CD8-positive, alpha-beta memory T cell (primary cell): ENCODE data around the gene ANXA4. TPM values are rescaled to one million over a fixed set of nuclear protein-coding genes. Genes with fewer than 3 reads are reported as not detected.

ENCODE experiments used
- CTCF ChIA-PET: fragments of 350-600 bp; sonication (Branson Sonifier 250); formaldehyde crosslinking; loops from one replicate; lab custom pipeline; 2021; ENCODE audit warnings: antibody characterized with exemption; lab: Charles Lee
- POLR2A ChIA-PET: fragments of 350-600 bp; sonication (Branson Sonifier 250); formaldehyde crosslinking; loops from one replicate; lab custom pipeline; 2021; ENCODE audit warnings: antibody characterized with exemption; lab: Charles Lee
- DNase-seq, 5 donors: peaks; one replicate each; pipeline versions ENCODE4 v3.0.0 to v3.0.0-alpha.2; 2020 to 2022; ENCODE audit warnings: mixed read lengths in 1 of 5
- H3K27ac ChIP-seq: one replicate; pipeline ENCODE4 v1.7.0; 2013; ENCODE audit warnings: low read depth, mild to moderate bottlenecking, low read length, moderate library complexity
- H3K27me3 ChIP-seq: 2 replicates; pipeline ENCODE4 v1.7.0; 2013; ENCODE audit warnings: low read length, mild to moderate bottlenecking; ENCODE audit not compliant: insufficient read depth, poor library complexity, severe bottlenecking
- H3K36me3 ChIP-seq: 2 replicates; pipeline ENCODE4 v1.7.0; 2013; ENCODE audit warnings: mild to moderate bottlenecking, low read length, moderate library complexity; ENCODE audit not compliant: insufficient read depth
- H3K4me1 ChIP-seq: 2 replicates; pipeline ENCODE4 v1.7.0; 2013; ENCODE audit warnings: mild to moderate bottlenecking, low read length, moderate library complexity; ENCODE audit not compliant: insufficient read depth
- H3K4me3 ChIP-seq: 2 replicates; pipeline ENCODE4 v1.7.0; 2013; ENCODE audit warnings: mild to moderate bottlenecking, low read length
- H3K9me3 ChIP-seq: 2 replicates; pipeline ENCODE4 v1.7.0; 2013; ENCODE audit warnings: mild to moderate bottlenecking, low read length
- H3K27ac Mint-ChIP-seq, 8 donors: one replicate each; pipeline ENCODE4 v1.8.0; 2020 to 2021; ENCODE audit warnings: mixed read lengths in 8 of 8, mild to moderate bottlenecking in 6 of 8, inconsistent platforms in 3 of 8, moderate library complexity in 3 of 8
- H3K27me3 Mint-ChIP-seq, 2 donors: one replicate each; pipeline ENCODE4 v1.8.0; 2020 to 2021; ENCODE audit warnings: mixed read lengths in 2 of 2, mild to moderate bottlenecking in 1 of 2, moderate library complexity in 1 of 2
- H3K36me3 Mint-ChIP-seq, 3 donors: one replicate each; pipeline ENCODE4 v1.8.0; 2020 to 2021; ENCODE audit warnings: mixed read lengths in 3 of 3, inconsistent platforms in 1 of 3, mild to moderate bottlenecking in 1 of 3
- H3K4me1 Mint-ChIP-seq, 3 donors: one replicate each; pipeline ENCODE4 v1.8.0; 2020 to 2021; ENCODE audit warnings: mixed read lengths in 3 of 3, inconsistent platforms in 1 of 3, mild to moderate bottlenecking in 1 of 3
- H3K4me3 Mint-ChIP-seq, 7 donors: one replicate each; pipeline ENCODE4 v1.8.0; 2020 to 2021; ENCODE audit warnings: mixed read lengths in 7 of 7, mild to moderate bottlenecking in 6 of 7, moderate library complexity in 4 of 7, inconsistent platforms in 2 of 7
- H3K9me3 Mint-ChIP-seq, 5 donors: one replicate each; pipeline ENCODE4 v1.8.0; 2020 to 2022; ENCODE audit warnings: mixed read lengths in 5 of 5, mild to moderate bottlenecking in 3 of 5, moderate library complexity in 2 of 5, inconsistent platforms in 1 of 5
- polyA plus RNA-seq: library from polyadenylated mRNA; unstranded; fragments of 300-500 nt; fragmentation: Illumina TruSeq; gene quantifications from one replicate; pipeline ENCODE4 v1.2.3, GENCODE V29; 2021
- total RNA-seq, 2 experiments: library from RNA; stranded (reverse); gene quantifications; one replicate each; pipeline ENCODE4 v1.2.3, GENCODE V29; 2021

Gene ANXA4
- total and polyA plus RNA-seq, 3 experiments from 2014 or later, result 30.2 to 38.6 (median 33.7) TPM

GRCh38 chr2:69816923-69817542 lies 75.1 kb downstream of the ANXA4 start:
- no peaks in the 10 kb centered on the region for H3K9me3 Mint-ChIP-seq
- peaks cover 4 to 30% (median 13%) of the 10 kb centered on the region in 3 donors for H3K36me3 Mint-ChIP-seq
- no peaks in the 10 kb centered on the region for H3K27me3 Mint-ChIP-seq
- ChIA-PET CTCF (interaction anchor here (0.6 to 11.8 kb wide), 23 partner anchors 10 to 476 kb away, joined by 3 to 194 read pairs (median 4); partner anchors contain the start of genes AAK1, ANXA4, NFU1 and SNRPG), POLR2A (interaction anchor here (0.6 to 0.9 kb wide), 2 partner anchors 12 to 74 kb away, joined by 3 to 4 read pairs; no protein-coding TSS in a partner anchor)
- DNase-seq, result peak; percentile 46 to 81 (median 74)
- H3K36me3 ChIP-seq, result no peaks in the 10 kb centered on the region
- no peaks in the 10 kb centered on the region for H3K27me3 ChIP-seq
- H3K27ac Mint-ChIP-seq, result no peak overlapping the region
- H3K9me3 ChIP-seq, result no peaks in the 10 kb centered on the region
- no peaks in the 10 kb centered on the region for H3K4me1 ChIP-seq
- H3K4me3 Mint-ChIP-seq, result no peak overlapping the region
- H3K4me1 Mint-ChIP-seq, result peaks cover 2 to 9% (median 5%) of the 10 kb centered on the region in 3 donors
- H3K4me3 ChIP-seq, result no peak overlapping the region
- H3K27ac ChIP-seq, result no peak overlapping the region

- Mint-ChIP-seq H3K9me3 (no peaks in the 10 kb centered on the region), H3K27me3 (no peaks in the 10 kb centered on the region), H3K4me3 (no peak overlapping the region), H3K36me3 (peaks cover 4 to 23% (median 13%) of the 10 kb centered on the region in 3 donors), H3K27ac (no peak overlapping the region), H3K4me1 (peaks cover 2 to 9% (median 5%) of the 10 kb centered on the region in 3 donors)
- ChIA-PET POLR2A (no interaction called here), CTCF (interaction anchor here (1.2 to 11.8 kb wide), 7 partner anchors 10 to 475 kb away, joined by 3 to 194 read pairs (median 6); partner anchors contain the start of genes AAK1 and SNRPG)
- H3K9me3 ChIP-seq, result no peaks in the 10 kb centered on the region
- no peak overlapping the region for H3K27ac ChIP-seq
- DNase-seq, result no peak
- H3K27me3 ChIP-seq, result no peaks in the 10 kb centered on the region
- H3K4me1 ChIP-seq, result no peaks in the 10 kb centered on the region
- H3K36me3 ChIP-seq, result no peaks in the 10 kb centered on the region
- no peak overlapping the region for H3K4me3 ChIP-seq
Measured at GRCh38 chr2:69817729-69818501, 76.0 kb downstream of the ANXA4 start.

GRCh38 chr2:69827796-69828540 lies 86.0 kb downstream of the ANXA4 start:
- peak overlapping the region; percentile 44 to 99 (median 97) for H3K27ac Mint-ChIP-seq
- no peaks in the 10 kb centered on the region for H3K27me3 ChIP-seq
- DNase-seq, result no peak
- peaks cover 0 to 10% (median 0%) of the 10 kb centered on the region in 3 donors for H3K36me3 Mint-ChIP-seq
- H3K36me3 ChIP-seq, result no peaks in the 10 kb centered on the region
- no peaks in the 10 kb centered on the region for H3K9me3 ChIP-seq
- CTCF ChIA-PET, result interaction anchor here (1.1 to 3.9 kb wide), 4 partner anchors 10 to 391 kb away, joined by 4 to 18 read pairs (median 8); partner anchors contain the start of gene NFU1
- peaks cover 31 to 47% (median 41%) of the 10 kb centered on the region in 3 donors for H3K4me1 Mint-ChIP-seq
- no peak overlapping the region for H3K4me3 ChIP-seq
- H3K27me3 Mint-ChIP-seq, result no peaks in the 10 kb centered on the region
- H3K4me3 Mint-ChIP-seq, result peak overlapping the region in 6 of 7 donors; percentile 84 to 99 (median 96)
- H3K9me3 Mint-ChIP-seq, result no peaks in the 10 kb centered on the region
- H3K4me1 ChIP-seq, result peaks cover 31% of the 10 kb centered on the region
- POLR2A ChIA-PET, result interaction anchor here (0.6 to 1.2 kb wide), 2 partner anchors 269 to 309 kb away, joined by 3 to 4 read pairs; no protein-coding TSS in a partner anchor
- H3K27ac ChIP-seq, result no peak overlapping the region

- H3K9me3 ChIP-seq, result no peaks in the 10 kb centered on the region
- Mint-ChIP-seq H3K36me3 (peaks cover 0 to 14% (median 3%) of the 10 kb centered on the region in 3 donors), H3K4me3 (peak overlapping the region; percentile 84 to 99 (median 96)), H3K27me3 (no peaks in the 10 kb centered on the region), H3K4me1 (peaks cover 37 to 56% (median 50%) of the 10 kb centered on the region in 3 donors), H3K27ac (peak overlapping the region; percentile 95 to 99 (median 97)), H3K9me3 (no peaks in the 10 kb centered on the region)
- ChIA-PET CTCF (interaction anchor here (0.9 to 3.9 kb wide), 3 partner anchors 11 to 242 kb away, joined by 3 to 18 read pairs (median 4); no protein-coding TSS in a partner anchor), POLR2A (interaction anchor here (0.6 to 1.2 kb wide), 3 partner anchors 12 to 308 kb away, joined by 3 to 4 read pairs (median 4); no protein-coding TSS in a partner anchor)
- no peak for DNase-seq
- no peaks in the 10 kb centered on the region for H3K27me3 ChIP-seq
- H3K27ac ChIP-seq, result peak overlapping the region; percentile 93
- H3K36me3 ChIP-seq, result no peaks in the 10 kb centered on the region
- peak overlapping the region; percentile 98 for H3K4me3 ChIP-seq
- peaks cover 37% of the 10 kb centered on the region for H3K4me1 ChIP-seq
Measured at GRCh38 chr2:69828938-69829255, 87.0 kb downstream of the ANXA4 start.

- Histone ChIP-seq H3K4me3 (peak within 1 kb of the TSS; percentile 98), H3K27ac (peak within 1 kb of the TSS; percentile 93), H3K36me3 (no peaks in the 10 kb centered on the region), H3K9me3 (no peaks in the 10 kb centered on the region), H3K27me3 (no peaks in the 10 kb centered on the region), H3K4me1 (peaks cover 42% of the 10 kb centered on the region)
- Mint-ChIP-seq H3K4me3 (peak within 1 kb of the TSS; percentile 84 to 99 (median 96)), H3K27ac (peak within 1 kb of the TSS; percentile 95 to 99 (median 97)), H3K9me3 (no peaks in the 10 kb centered on the region), H3K36me3 (peaks cover 0 to 19% (median 4%) of the 10 kb centered on the region in 3 donors), H3K4me1 (peaks cover 42 to 61% (median 56%) of the 10 kb centered on the region in 3 donors), H3K27me3 (no peaks in the 10 kb centered on the region)
- ChIA-PET CTCF (interaction anchor here (0.9 to 3.9 kb wide), 3 partner anchors 11 to 241 kb away, joined by 3 to 18 read pairs (median 4); no protein-coding TSS in a partner anchor), POLR2A (interaction anchor here (0.7 to 1.2 kb wide), 2 partner anchors 13 to 308 kb away, joined by 3 to 4 read pairs; no protein-coding TSS in a partner anchor)
- DNase-seq, result peak; percentile 99
Measured at GRCh38 chr2:69829256-69830044, 87.5 kb downstream of the ANXA4 start, which contains the start of gene GMCL1. TSS of gene GMCL1 (plus strand) at chr2:69829660. CDS start at chr2:69829893, 233 bp downstream.

GRCh38 chr2:69830045-69830905 lies 88.3 kb downstream of the ANXA4 start:
- Histone ChIP-seq H3K27ac (peak overlapping the region; percentile 93), H3K27me3 (no peaks in the 10 kb centered on the region), H3K4me1 (peaks cover 49% of the 10 kb centered on the region), H3K9me3 (no peaks in the 10 kb centered on the region), H3K36me3 (no peaks in the 10 kb centered on the region), H3K4me3 (peak overlapping the region; percentile 98)
- Mint-ChIP-seq H3K4me3 (peak overlapping the region; percentile 84 to 99 (median 96)), H3K27me3 (no peaks in the 10 kb centered on the region), H3K27ac (peak overlapping the region; percentile 95 to 99 (median 97)), H3K4me1 (peaks cover 47 to 69% (median 64%) of the 10 kb centered on the region in 3 donors), H3K36me3 (peaks cover 0 to 22% (median 5%) of the 10 kb centered on the region in 3 donors), H3K9me3 (no peaks in the 10 kb centered on the region)
- peak; percentile 15 to 66 (median 54) for DNase-seq
- ChIA-PET POLR2A (interaction anchor here (0.6 to 0.7 kb wide), 2 partner anchors 230 to 278 kb away, joined by 3 to 4 read pairs; no protein-coding TSS in a partner anchor), CTCF (interaction anchor here (1.6 kb wide), 1 partner anchor 13 kb away, joined by 5 read pairs; no protein-coding TSS in a partner anchor)
